Stomach (tissue), 9 donors: ENCODE results near the gene ZNF433. TPM values are rescaled to one million over a fixed set of nuclear protein-coding genes. Genes with fewer than 3 reads are reported as not detected.
"Not testable (repeated sequence)": the region's sequence is repeated elsewhere in the genome, so short reads cannot be mapped to it uniquely, and the experiment has no call there.

ENCODE experiments used
- DNase-seq, 2 donors: peaks; one replicate each; pipeline versions ENCODE4 v3.0.0 to v3.0.0-alpha.2; 2013 to 2019
- H3K27ac ChIP-seq, 5 donors: fragments of 200-600 bp in 4 of 5; sonication (generic) in 4 of 5; one replicate each; pipeline ENCODE4 v1.5.1; 2013 to 2019; ENCODE audit warnings: mild to moderate bottlenecking in 1 of 5, moderate library complexity in 1 of 5
- H3K27me3 ChIP-seq, 3 donors: fragments of 200-600 bp; sonication (generic); one replicate each; pipeline ENCODE4 v1.5.1; 2017 to 2019; ENCODE audit warnings: mixed run types in 1 of 3
- H3K36me3 ChIP-seq, 4 donors: fragments of 200-600 bp; sonication (generic); 1 replicate in 3 of 4; 2 replicates in 1 of 4; pipeline ENCODE4 v1.5.1; 2016 to 2019
- H3K4me1 ChIP-seq, 4 donors: fragments of 200-600 bp; sonication (generic); one replicate each; pipeline ENCODE4 v1.5.1; 2016 to 2019
- H3K4me3 ChIP-seq, 4 donors: fragments of 200-600 bp; sonication (generic) in 3 of 4; one replicate each; pipeline ENCODE4 v1.5.1; 2016 to 2019; ENCODE audit warnings: mild to moderate bottlenecking in 1 of 4
- H3K9me3 ChIP-seq, 4 donors: fragments of 200-600 bp; sonication (generic); one replicate each; pipeline ENCODE4 v1.5.1; 2016 to 2019
- CTCF ChIP-seq, 7 experiments: fragments of 450-650 bp in 4 of 7; fragments of 200-600 bp in 3 of 7; sonication (generic) in 3 of 7; IDR thresholded peaks; one replicate each; pipeline ENCODE4 v1.5.1; 2016 to 2019; ENCODE audit warnings: antibody characterized with exemption in 7 of 7, control low read depth in 2 of 7, mild to moderate bottlenecking in 1 of 7
- EP300 ChIP-seq: sonication (generic); formaldehyde crosslinking; IDR thresholded peaks from one replicate; pipeline ENCODE4 v1.6.1; 2017; ENCODE audit warnings: antibody characterized with exemption
- POLR2A ChIP-seq, 4 donors: fragments of 450-650 bp; IDR thresholded peaks; one replicate each; pipeline ENCODE4 v1.6.1; 2016; ENCODE audit warnings: antibody characterized with exemption in 4 of 4, control low read depth in 2 of 4, mild to moderate bottlenecking in 1 of 4, moderate library complexity in 1 of 4
- POLR2AphosphoS5 ChIP-seq, 3 donors: sonication (generic); formaldehyde crosslinking; IDR thresholded peaks; one replicate each; pipeline ENCODE4 v1.6.1; 2016; ENCODE audit warnings: antibody characterized with exemption in 3 of 3
- WGBS, 5 donors: extraction: QIAGEN DNeasy Blood & Tissue Kit in 3 of 5; methylation state at CpG; one replicate each; pipeline versions ENCODE4 v1.1.5 to v1.1.7; 2013 to 2018; 5-methylcytosine and 5-hydroxymethylcytosine counted together
- intact Hi-C: fragments of 100-400 bp; cut with DNase I; formaldehyde crosslinking; loops from one replicate; pipeline ENCODE4 v1.15.1; 2023; ENCODE audit warnings: low total_unique reads
- polyA plus RNA-seq, 3 donors: library from polyadenylated mRNA; stranded (reverse); fragments of 200-250 nt; gene quantifications; one replicate each; pipeline ENCODE4 v1.2.3, GENCODE V29; 2013
- total RNA-seq, 5 donors: library from RNA; depleted of rRNA; stranded (reverse); fragments of >200 nt; gene quantifications; one replicate each; pipeline versions ENCODE4 v1.1.0 to v1.2.3, GENCODE V29; 2014 to 2016
- donor health status: healthy with polysubstance abuse.
- donor health status: Bipolar disorder and iron deficiency.
- donor health status: healthy.

Gene ZNF433
- total and polyA plus RNA-seq, 8 donors = 1.2 to 19.0 (median 5.8) TPM; not detected in 1

GRCh38 chr19:12000152-12000981 is 35.1 kb downstream of the ZNF433 start:
- no peak for TF ChIP-seq EP300
- TF ChIP-seq CTCF (IDR thresholded peaks at IDR 0.05) = no peak
- no peak for TF ChIP-seq POLR2A (IDR thresholded peaks at IDR 0.05)
- no peak for TF ChIP-seq POLR2AphosphoS5 (IDR thresholded peaks at IDR 0.05)
- Histone ChIP-seq H3K4me1 (no peaks in the 10 kb centered on the region), H3K27me3 (no peaks in the 10 kb centered on the region), H3K9me3 (no peaks in the 10 kb centered on the region), H3K27ac (no peak overlapping the region), H3K4me3 (no peak overlapping the region), H3K36me3 (peaks cover 5 to 35% (median 24%) of the 10 kb centered on the region in 4 donors)
- intact Hi-C loops = no loop called here
- no peak for DNase-seq
- 78 to 86% (median 83%) methylated on average over 9 of the region's 9 CpGs for WGBS, 5 donors

GRCh38 chr19:11995174-11995573 is 40.3 kb downstream of the ZNF433 start:
- Histone ChIP-seq H3K27me3 (no peaks in the 10 kb centered on the region), H3K27ac (no peak overlapping the region), H3K36me3 (peaks cover 0 to 12% (median 3%) of the 10 kb centered on the region in 4 donors), H3K4me3 (no peak overlapping the region), H3K9me3 (no peaks in the 10 kb centered on the region), H3K4me1 (peaks cover 0 to 21% (median 8%) of the 10 kb centered on the region in 4 donors)
- WGBS, 5 donors = 85 to 94% (median 92%) methylated on average over 1 of the region's 1 CpG
- DNase-seq = no peak
- intact Hi-C loops = no loop called here
- no peak for TF ChIP-seq POLR2AphosphoS5 (IDR thresholded peaks at IDR 0.05)
- no peak for TF ChIP-seq POLR2A (IDR thresholded peaks at IDR 0.05)
- no peak for TF ChIP-seq EP300

- intact Hi-C loops = loop anchor here (5.0 kb wide), 1 partner anchor 115 kb away; no protein-coding TSS in a partner anchor
- peaks cover 0 to 41% (median 21%) of the 10 kb centered on the region in 4 donors for H3K4me1 ChIP-seq
- DNase-seq, H3K27me3 ChIP-seq, H3K4me3 ChIP-seq, H3K36me3 ChIP-seq, H3K9me3 ChIP-seq: not testable (repeated sequence)
- 53 to 73% (median 60%) methylated on average over 4 of the region's 4 CpGs for WGBS, 5 donors
- peak overlapping the region in 1 of 5 donors; percentile 14 for H3K27ac ChIP-seq
Observed at GRCh38 chr19:11991921-11992320, 43.6 kb downstream of the ZNF433 start.

GRCh38 chr19:11989112-11989456 is 46.4 kb downstream of the ZNF433 start:
- no peak for TF ChIP-seq EP300
- no peak for TF ChIP-seq CTCF (IDR thresholded peaks at IDR 0.05)
- no peak for TF ChIP-seq POLR2AphosphoS5 (IDR thresholded peaks at IDR 0.05)
- TF ChIP-seq POLR2A (IDR thresholded peaks at IDR 0.05) = no peak
- no peak for DNase-seq
- H3K27ac ChIP-seq = peak overlapping the region in 4 of 5 donors; percentile 86 to 97 (median 90)
- no peaks in the 10 kb centered on the region for H3K27me3 ChIP-seq
- peak overlapping the region; percentile 60 to 99 (median 80) for H3K4me3 ChIP-seq
- intact Hi-C loops = loop anchor here (10.0 kb wide), 1 partner anchor 64 kb away; the partner anchor contains the start of gene ZNF700
- peaks cover 0 to 43% (median 21%) of the 10 kb centered on the region in 4 donors for H3K4me1 ChIP-seq
- WGBS, 5 donors = 70 to 82% (median 77%) methylated on average over 9 of the region's 9 CpGs
- no peaks in the 10 kb centered on the region for H3K36me3 ChIP-seq
- H3K9me3 ChIP-seq = no peaks in the 10 kb centered on the region

GRCh38 chr19:11987405-11988281 is 47.8 kb downstream of the ZNF433 start:
- peak overlapping the region; percentile 84 to 97 (median 89) for H3K27ac ChIP-seq
- intact Hi-C loops = loop anchor here (10.0 kb wide), 1 partner anchor 63 kb away; the partner anchor contains the start of gene ZNF700
- 0 to 1% (median 0%) methylated on average over 39 to 54 of the region's 54 CpGs for WGBS, 5 donors
- no peaks in the 10 kb centered on the region for H3K36me3 ChIP-seq
- peaks cover 0 to 7% (median 2%) of the 10 kb centered on the region in 4 donors for H3K9me3 ChIP-seq
- DNase-seq = peak; percentile 97
- H3K4me1 ChIP-seq = peaks cover 0 to 29% (median 15%) of the 10 kb centered on the region in 4 donors
- peak overlapping the region; percentile 60 to 99 (median 80) for H3K4me3 ChIP-seq
- H3K27me3 ChIP-seq = no peaks in the 10 kb centered on the region
- TF ChIP-seq POLR2A (IDR thresholded peaks at IDR 0.05) (peak in 2 of 4 donors; percentile 46 to 49), POLR2AphosphoS5 (IDR thresholded peaks at IDR 0.05) (peak; percentile 78 to 91 (median 90)), CTCF (IDR thresholded peaks at IDR 0.05) (peak in 1 of 7 experiments; percentile 13), EP300 (no peak)
